DND-41 (cell line): ENCODE results near the gene ABLIM3.

Experiments
- EZH2 ChIP-seq: IDR thresholded peaks from 3 replicates; pipeline ENCODE4 v1.6.1; 2012; ENCODE audit warnings: borderline replicate concordance, low read depth, mild to moderate bottlenecking, moderate library complexity, low read length, inconsistent platforms; ENCODE audit not compliant: severe bottlenecking
- TF ChIP-seq, protein P1 (sequence below): IDR thresholded peaks from 2 replicates; pipeline ENCODE4 v1.5.1; 2012; ENCODE audit warnings: borderline replicate concordance, low read length, moderate library complexity, mild to moderate bottlenecking; ENCODE audit not compliant: poor library complexity, severe bottlenecking; ENCODE audit errors: extremely low read depth

DNA sequence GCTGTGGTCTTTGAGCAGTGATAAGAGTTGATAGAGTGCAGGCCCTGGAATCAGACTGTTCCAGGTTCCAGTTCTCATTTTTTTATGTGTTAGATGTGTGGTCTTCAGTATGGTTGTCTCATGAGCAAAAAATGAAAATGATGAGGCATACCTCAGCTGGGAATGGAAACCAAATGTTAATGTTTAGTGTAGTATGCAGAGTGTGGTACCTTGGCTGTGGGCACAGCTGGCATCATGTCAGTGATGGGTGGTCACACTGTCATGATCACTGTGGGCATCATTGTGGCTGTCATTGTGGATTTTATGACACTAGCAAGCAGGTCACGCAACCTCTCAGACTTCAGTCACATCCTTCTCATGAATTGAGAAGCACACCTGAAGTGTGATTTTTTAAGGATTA, 6.4 kb downstream of the ABLIM3 start:
- TF ChIP-seq, protein P1, sequence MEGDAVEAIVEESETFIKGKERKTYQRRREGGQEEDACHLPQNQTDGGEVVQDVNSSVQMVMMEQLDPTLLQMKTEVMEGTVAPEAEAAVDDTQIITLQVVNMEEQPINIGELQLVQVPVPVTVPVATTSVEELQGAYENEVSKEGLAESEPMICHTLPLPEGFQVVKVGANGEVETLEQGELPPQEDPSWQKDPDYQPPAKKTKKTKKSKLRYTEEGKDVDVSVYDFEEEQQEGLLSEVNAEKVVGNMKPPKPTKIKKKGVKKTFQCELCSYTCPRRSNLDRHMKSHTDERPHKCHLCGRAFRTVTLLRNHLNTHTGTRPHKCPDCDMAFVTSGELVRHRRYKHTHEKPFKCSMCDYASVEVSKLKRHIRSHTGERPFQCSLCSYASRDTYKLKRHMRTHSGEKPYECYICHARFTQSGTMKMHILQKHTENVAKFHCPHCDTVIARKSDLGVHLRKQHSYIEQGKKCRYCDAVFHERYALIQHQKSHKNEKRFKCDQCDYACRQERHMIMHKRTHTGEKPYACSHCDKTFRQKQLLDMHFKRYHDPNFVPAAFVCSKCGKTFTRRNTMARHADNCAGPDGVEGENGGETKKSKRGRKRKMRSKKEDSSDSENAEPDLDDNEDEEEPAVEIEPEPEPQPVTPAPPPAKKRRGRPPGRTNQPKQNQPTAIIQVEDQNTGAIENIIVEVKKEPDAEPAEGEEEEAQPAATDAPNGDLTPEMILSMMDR: no peak
- TF ChIP-seq EZH2: no peak
